ENCODE measurements around the gene CPVL. TPM values are rescaled to one million over a fixed set of nuclear protein-coding genes. Genes with fewer than 3 reads are reported as not detected.

Gene CPVL
- total and polyA plus RNA-seq, 2 donors (not counting 1 experiment from before 2014, with no cell fraction given) = 2.6 TPM; not detected in 1

DNA sequence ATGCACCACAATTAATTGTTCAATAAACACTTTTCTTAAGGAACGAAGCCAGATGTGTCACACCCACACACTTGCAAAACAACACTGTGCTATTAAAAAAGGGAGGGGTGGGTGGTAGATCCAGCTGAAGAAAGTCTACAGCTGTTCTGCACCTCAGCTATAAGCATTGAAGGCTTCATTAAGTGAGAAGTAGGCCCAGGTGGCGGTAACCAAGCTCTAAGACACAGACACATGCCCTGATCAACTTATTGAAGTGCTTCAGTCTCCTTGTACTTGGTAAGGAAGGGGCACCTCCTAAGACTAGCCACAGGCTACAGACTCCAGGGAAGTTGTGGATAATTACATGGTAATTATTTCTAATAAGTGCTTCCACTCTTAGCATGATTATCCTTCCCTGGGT, 4.5 kb upstream of the CPVL start:
- Histone ChIP-seq H3K27me3 (replicated peaks in 1 of 4; ENCODE audit: control extremely low read depth in 1 of 4, control insufficient read depth in 3 of 4, insufficient read depth in 4 of 4, low read length in 3 of 4) (peaks cover 0 to 19% (median 6%) of the 10 kb centered on the region in 4 experiments), H3K79me2 (ENCODE audit: control insufficient read depth, insufficient read depth, low read length) (no peaks in the 10 kb centered on the region), H4K20me1 (ENCODE audit: control insufficient read depth, insufficient read depth, low read length, poor library complexity, severe bottlenecking) (no peaks in the 10 kb centered on the region), H3K4me3 (ENCODE audit: control extremely low read depth in 1 of 5, extremely low read depth in 1 of 5, insufficient read depth in 1 of 5, low read depth in 2 of 5, low read length in 4 of 5) (no peak overlapping the region), H3K9ac (ENCODE audit: low read length) (no peak overlapping the region), H3K4me2 (replicated peaks; ENCODE audit: low read depth, low read length, poor library complexity, severe bottlenecking) (no peak overlapping the region), H3K27ac (ENCODE audit: low read length in 2 of 2) (no peak overlapping the region), H3K36me3 (replicated peaks in 1 of 2; ENCODE audit: control extremely low read depth in 1 of 2, control insufficient read depth in 1 of 2, extremely low read depth in 1 of 2, insufficient read depth in 2 of 2, low read length in 1 of 2) (no peaks in the 10 kb centered on the region), H3K9me3 (ENCODE audit: control extremely low read depth in 1 of 3, control insufficient read depth in 2 of 3, insufficient read depth in 1 of 3, low read length in 2 of 3) (no peaks in the 10 kb centered on the region), H2AFZ (ENCODE audit: insufficient read depth, low read depth, low read length, poor library complexity, severe bottlenecking) (no peak overlapping the region), H3K4me1 (ENCODE audit: control insufficient read depth in 2 of 2, insufficient read depth in 2 of 2, low read length in 2 of 2) (no peaks in the 10 kb centered on the region)
- ChIA-PET CTCF (no interaction called here), POLR2A (no interaction called here)
- WGBS (ENCODE audit: insufficient coverage) = no CpG with 5 or more reads among the region's 2 CpGs
- Mint-ChIP-seq H3K9me3 (ENCODE audit: insufficient read depth) (no peaks in the 10 kb centered on the region), H3K27ac (no peak overlapping the region), H3K27me3 (peaks cover 52% of the 10 kb centered on the region), H3K4me3 (no peak overlapping the region), H3K4me1 (peaks cover 8% of the 10 kb centered on the region)
- intact Hi-C loops (cut with micrococcal nuclease) = no loop called here
- ATAC-seq (ENCODE audit: low read depth) = no peak
- no peak for TF ChIP-seq EZH2 (IDR thresholded peaks at IDR 0.05; ENCODE audit: borderline replicate concordance, insufficient read depth, low read depth, low read length, poor library complexity, severe bottlenecking)
- no peak for DNase-seq

- Mint-ChIP-seq H3K27ac (no peak overlapping the region), H3K27me3 (peaks cover 62% of the 10 kb centered on the region), H3K9me3 (ENCODE audit: insufficient read depth) (no peaks in the 10 kb centered on the region), H3K4me3 (no peak overlapping the region), H3K4me1 (peaks cover 8% of the 10 kb centered on the region)
- no peaks in the 10 kb centered on the region for H3K36me3 ChIP-seq (replicated peaks in 1 of 2; ENCODE audit: control extremely low read depth in 1 of 2, control insufficient read depth in 1 of 2, extremely low read depth in 1 of 2, insufficient read depth in 2 of 2, low read length in 1 of 2)
- POLR2A ChIA-PET = no interaction called here
- no peak overlapping the region for H3K4me3 ChIP-seq (ENCODE audit: control extremely low read depth in 1 of 5, extremely low read depth in 1 of 5, insufficient read depth in 1 of 5, low read depth in 2 of 5, low read length in 4 of 5)
- no peak for TF ChIP-seq EZH2 (IDR thresholded peaks at IDR 0.05; ENCODE audit: borderline replicate concordance, insufficient read depth, low read depth, low read length, poor library complexity, severe bottlenecking)
- TF ChIP-seq, protein P1, sequence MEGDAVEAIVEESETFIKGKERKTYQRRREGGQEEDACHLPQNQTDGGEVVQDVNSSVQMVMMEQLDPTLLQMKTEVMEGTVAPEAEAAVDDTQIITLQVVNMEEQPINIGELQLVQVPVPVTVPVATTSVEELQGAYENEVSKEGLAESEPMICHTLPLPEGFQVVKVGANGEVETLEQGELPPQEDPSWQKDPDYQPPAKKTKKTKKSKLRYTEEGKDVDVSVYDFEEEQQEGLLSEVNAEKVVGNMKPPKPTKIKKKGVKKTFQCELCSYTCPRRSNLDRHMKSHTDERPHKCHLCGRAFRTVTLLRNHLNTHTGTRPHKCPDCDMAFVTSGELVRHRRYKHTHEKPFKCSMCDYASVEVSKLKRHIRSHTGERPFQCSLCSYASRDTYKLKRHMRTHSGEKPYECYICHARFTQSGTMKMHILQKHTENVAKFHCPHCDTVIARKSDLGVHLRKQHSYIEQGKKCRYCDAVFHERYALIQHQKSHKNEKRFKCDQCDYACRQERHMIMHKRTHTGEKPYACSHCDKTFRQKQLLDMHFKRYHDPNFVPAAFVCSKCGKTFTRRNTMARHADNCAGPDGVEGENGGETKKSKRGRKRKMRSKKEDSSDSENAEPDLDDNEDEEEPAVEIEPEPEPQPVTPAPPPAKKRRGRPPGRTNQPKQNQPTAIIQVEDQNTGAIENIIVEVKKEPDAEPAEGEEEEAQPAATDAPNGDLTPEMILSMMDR (IDR thresholded peaks at IDR 0.05) = no peak
- intact Hi-C loops (cut with micrococcal nuclease) = no loop called here
- no peak overlapping the region for H3K9ac ChIP-seq (ENCODE audit: low read length)
- CTCF ChIA-PET = interaction anchor here (1.3 kb wide), 1 partner anchor 40 kb away, joined by 3 read pairs; no protein-coding TSS in a partner anchor
- no peaks in the 10 kb centered on the region for H4K20me1 ChIP-seq (ENCODE audit: control insufficient read depth, insufficient read depth, low read length, poor library complexity, severe bottlenecking)
- no peaks in the 10 kb centered on the region for H3K4me1 ChIP-seq (ENCODE audit: control insufficient read depth in 2 of 2, insufficient read depth in 2 of 2, low read length in 2 of 2)
- no peak overlapping the region for H3K27ac ChIP-seq (ENCODE audit: low read length in 2 of 2)
- H2AFZ ChIP-seq (ENCODE audit: insufficient read depth, low read depth, low read length, poor library complexity, severe bottlenecking) = no peak overlapping the region
- no peak overlapping the region for H3K4me2 ChIP-seq (replicated peaks; ENCODE audit: low read depth, low read length, poor library complexity, severe bottlenecking)
- H3K27me3 ChIP-seq (replicated peaks in 1 of 4; ENCODE audit: control extremely low read depth in 1 of 4, control insufficient read depth in 3 of 4, insufficient read depth in 4 of 4, low read length in 3 of 4) = peaks cover 0 to 29% (median 13%) of the 10 kb centered on the region in 4 experiments
- ATAC-seq (ENCODE audit: low read depth) (no peak), DNase-seq (no peak)
- H3K9me3 ChIP-seq (ENCODE audit: control extremely low read depth in 1 of 3, control insufficient read depth in 2 of 3, insufficient read depth in 1 of 3, low read length in 2 of 3) = no peaks in the 10 kb centered on the region
- WGBS (ENCODE audit: insufficient coverage) = 100% methylated on average over 4 of the region's 12 CpGs
- H3K79me2 ChIP-seq (ENCODE audit: control insufficient read depth, insufficient read depth, low read length) = no peaks in the 10 kb centered on the region
These were observed 2.7 kb upstream of the CPVL start for GRCh38 chr7:29149036-29149435.

All from B cell (primary cell).